NCI-H2029 treated with DMSO at 0.1 percent for 48 hours (cell line): ENCODE measurements around the gene CXCL17.

Experiments
- DNase-seq: peaks from one replicate; lab custom pipeline; 2025; lab: John Stamatoyannopoulos, UW

Gene CXCL17

GRCh38 chr19:42397263-42398166, 45.2 kb downstream of the CXCL17 start:
- DNase-seq: no peak

- DNase-seq: peak; percentile 85
Observed at GRCh38 chr19:42396381-42397262, 46.1 kb downstream of the CXCL17 start.

DNA sequence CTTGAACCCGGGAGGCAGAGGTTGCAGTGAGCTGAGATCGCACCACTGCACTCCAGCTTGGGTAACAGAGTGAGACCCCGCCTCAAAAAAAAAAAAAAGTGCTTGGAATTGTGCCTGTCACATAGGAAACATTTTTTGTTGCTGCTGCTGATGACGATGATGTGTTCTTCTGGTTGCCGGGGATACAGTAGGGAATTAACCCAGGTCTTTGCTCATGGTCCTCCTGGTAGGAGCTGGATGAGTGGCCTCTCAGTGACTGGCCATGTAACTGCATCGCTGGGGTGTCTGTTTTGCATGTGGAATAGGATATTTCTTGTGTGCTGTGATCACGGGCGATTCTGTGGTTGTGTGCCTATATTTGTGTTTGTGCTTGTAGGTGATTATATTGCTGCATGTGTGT, 48.0 kb downstream of the CXCL17 start:
- no peak for DNase-seq

DNA sequence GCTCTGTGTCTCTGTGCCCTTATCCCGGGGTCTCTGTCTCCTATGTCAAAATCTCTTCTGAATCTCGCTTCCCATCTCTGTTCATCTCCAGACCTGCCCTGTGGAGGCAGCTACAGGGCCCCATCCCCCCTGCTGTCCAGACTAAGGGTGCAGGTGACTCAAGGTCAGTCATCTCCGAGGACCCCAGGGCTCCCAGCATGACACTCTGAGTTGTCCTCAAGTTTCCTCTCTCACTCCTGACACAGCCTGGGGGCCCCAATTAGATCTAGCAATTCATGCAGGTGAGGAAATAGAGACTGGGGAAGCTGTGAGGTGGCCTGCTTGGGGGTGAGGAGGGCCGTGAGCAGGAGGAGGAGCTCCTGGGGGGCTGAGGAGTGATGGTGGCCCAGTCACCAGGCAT, 50.6 kb downstream of the CXCL17 start:
- DNase-seq: no peak

DNA sequence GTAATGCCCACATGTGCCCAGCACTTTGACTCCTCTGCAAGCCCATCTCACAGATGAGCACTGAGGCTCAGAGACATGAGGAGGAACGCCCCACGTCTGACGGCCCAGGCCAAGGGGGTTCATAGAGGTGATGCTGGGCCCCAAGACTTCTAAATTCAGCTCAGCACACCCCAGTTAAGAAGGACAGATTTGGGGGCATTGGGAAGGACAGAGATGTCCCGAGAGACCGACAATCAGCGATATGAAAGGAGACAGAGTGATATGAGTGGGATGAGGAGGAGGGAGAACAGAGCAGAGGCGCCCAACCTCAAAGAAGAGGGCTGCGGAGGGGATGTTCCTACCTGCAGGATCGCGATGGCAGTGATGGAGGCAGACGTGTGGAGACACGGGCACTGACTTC, 52.8 kb downstream of the CXCL17 start, which contains the start of gene CNFN:
Gene CNFN, minus strand, starts transcription at position 399 of the 400 bp plus-strand sequence. CDS start 1,260 bp downstream, outside the sequence.
- DNase-seq: no peak

GRCh38 chr19:42388851-42389489, 53.8 kb downstream of the CXCL17 start:
- no peak for DNase-seq

GRCh38 chr19:42386974-42387707, 55.6 kb downstream of the CXCL17 start:
- DNase-seq: peak; percentile 74

- no peak for DNase-seq
Observed at GRCh38 chr19:42380155-42380554, 62.6 kb downstream of the CXCL17 start.
